ENCODE data around the gene ODF2. TPM values are rescaled to one million over a fixed set of nuclear protein-coding genes. Genes with fewer than 3 reads are reported as not detected.

The ODF2 gene
- polyA plus RNA-seq, 1 donor (not counting 4 experiments of a cell fraction or from before 2014, with no cell fraction given): 14.0 TPM

DNA sequence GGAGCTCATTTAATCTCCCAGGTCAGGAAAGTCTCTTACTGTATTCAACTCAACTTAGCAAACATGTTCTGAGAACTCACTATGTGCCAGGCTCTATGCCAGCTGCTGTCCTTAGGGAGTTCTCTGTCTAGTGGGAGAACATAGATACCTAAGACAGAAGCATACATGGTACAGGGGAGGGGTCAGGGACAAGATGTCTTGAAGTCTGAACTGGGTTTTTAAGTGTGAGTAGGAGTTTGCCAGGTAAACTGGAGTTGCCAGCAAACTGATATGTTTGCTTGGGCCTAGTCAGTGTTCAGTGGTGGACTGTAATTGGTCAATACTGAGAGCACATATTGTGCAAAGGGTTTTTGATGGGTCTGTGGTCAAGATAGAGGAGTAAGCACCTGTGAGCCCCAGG lies 30.4 kb downstream of the ODF2 start:
- no peak overlapping the region for H3K27ac ChIP-seq (ENCODE audit: control insufficient read depth, insufficient read depth, low read length)
- H3K79me2 ChIP-seq (ENCODE audit: control insufficient read depth, insufficient read depth, low read length): no peaks in the 10 kb centered on the region
- FAIRE-seq (no peak), DNase-seq (ENCODE audit: low read depth, low spot score) (no peak)
- no peak overlapping the region for H3K9ac ChIP-seq (ENCODE audit: control insufficient read depth, extremely low read depth, insufficient read depth, low read length)
- no peaks in the 10 kb centered on the region for H4K20me1 ChIP-seq (ENCODE audit: control insufficient read depth, extremely low read depth, insufficient read depth, low read length)
- H3K4me1 ChIP-seq (ENCODE audit: control insufficient read depth, extremely low read depth, insufficient read depth, low read length): no peaks in the 10 kb centered on the region
- H3K36me3 ChIP-seq (ENCODE audit: control insufficient read depth in 2 of 2, extremely low read depth in 1 of 2, insufficient read depth in 2 of 2, low read length in 2 of 2): peaks cover 20 to 26% of the 10 kb centered on the region in 2 experiments
- H3K4me3 ChIP-seq (ENCODE audit: control insufficient read depth in 2 of 3, extremely low read depth in 1 of 3, insufficient read depth in 2 of 3, low read depth in 1 of 3, low read length in 3 of 3): no peak overlapping the region
- dilution Hi-C loops (cut with MboI; ENCODE audit: extremely low pct_ligation_motif_present, low sequenced_read_pairs): no loop called here
- H3K9me3 ChIP-seq (ENCODE audit: control insufficient read depth, low read depth, low read length): no peaks in the 10 kb centered on the region
- H3K9me1 ChIP-seq (ENCODE audit: control insufficient read depth, extremely low read depth, insufficient read depth, low read length): no peaks in the 10 kb centered on the region
- H2AFZ ChIP-seq (ENCODE audit: control insufficient read depth, low read length): no peak overlapping the region
- H3K4me2 ChIP-seq (ENCODE audit: control insufficient read depth, extremely low read depth, insufficient read depth, low read depth, low read length): no peak overlapping the region
- no peaks in the 10 kb centered on the region for H3K27me3 ChIP-seq (ENCODE audit: control insufficient read depth, extremely low read depth, insufficient read depth, low read length)
- TF ChIP-seq EZH2 (IDR thresholded peaks at IDR 0.05; ENCODE audit: low read length): no peak
- TF ChIP-seq, protein P1, sequence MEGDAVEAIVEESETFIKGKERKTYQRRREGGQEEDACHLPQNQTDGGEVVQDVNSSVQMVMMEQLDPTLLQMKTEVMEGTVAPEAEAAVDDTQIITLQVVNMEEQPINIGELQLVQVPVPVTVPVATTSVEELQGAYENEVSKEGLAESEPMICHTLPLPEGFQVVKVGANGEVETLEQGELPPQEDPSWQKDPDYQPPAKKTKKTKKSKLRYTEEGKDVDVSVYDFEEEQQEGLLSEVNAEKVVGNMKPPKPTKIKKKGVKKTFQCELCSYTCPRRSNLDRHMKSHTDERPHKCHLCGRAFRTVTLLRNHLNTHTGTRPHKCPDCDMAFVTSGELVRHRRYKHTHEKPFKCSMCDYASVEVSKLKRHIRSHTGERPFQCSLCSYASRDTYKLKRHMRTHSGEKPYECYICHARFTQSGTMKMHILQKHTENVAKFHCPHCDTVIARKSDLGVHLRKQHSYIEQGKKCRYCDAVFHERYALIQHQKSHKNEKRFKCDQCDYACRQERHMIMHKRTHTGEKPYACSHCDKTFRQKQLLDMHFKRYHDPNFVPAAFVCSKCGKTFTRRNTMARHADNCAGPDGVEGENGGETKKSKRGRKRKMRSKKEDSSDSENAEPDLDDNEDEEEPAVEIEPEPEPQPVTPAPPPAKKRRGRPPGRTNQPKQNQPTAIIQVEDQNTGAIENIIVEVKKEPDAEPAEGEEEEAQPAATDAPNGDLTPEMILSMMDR (optimal IDR thresholded peaks at IDR 0.05 in 1 of 3, IDR thresholded peaks at IDR 0.05 in 1 of 3, conservative IDR thresholded peaks at IDR 0.05 in 1 of 3; ENCODE audit: extremely low read depth in 1 of 3, insufficient read depth in 2 of 3, low read length in 3 of 3): no peak

DNA sequence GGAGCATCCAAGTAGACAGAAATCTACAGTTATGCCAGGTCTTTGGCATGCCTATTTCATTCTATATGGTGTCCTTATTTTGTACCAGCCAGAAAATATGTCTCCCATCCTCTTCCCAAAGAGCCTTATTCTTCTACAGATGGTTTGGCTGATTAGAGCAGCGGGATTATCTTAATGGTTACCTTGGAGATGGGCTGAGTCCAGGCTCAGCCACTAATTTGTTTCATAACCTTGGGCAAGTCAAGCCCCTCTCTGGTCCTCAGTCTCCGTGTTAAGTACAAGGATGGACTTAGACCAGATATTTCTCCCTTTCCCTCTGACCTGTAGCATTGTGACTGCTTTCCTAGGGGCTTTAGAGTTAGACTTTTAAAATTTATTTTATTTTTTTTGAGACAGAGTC lies 37.6 kb downstream of the ODF2 start:
- Histone ChIP-seq H3K4me2 (ENCODE audit: control insufficient read depth, extremely low read depth, insufficient read depth, low read depth, low read length) (no peak overlapping the region), H3K9me3 (ENCODE audit: control insufficient read depth, low read depth, low read length) (no peaks in the 10 kb centered on the region), H3K4me3 (ENCODE audit: control insufficient read depth in 2 of 3, extremely low read depth in 1 of 3, insufficient read depth in 2 of 3, low read depth in 1 of 3, low read length in 3 of 3) (no peak overlapping the region), H3K79me2 (ENCODE audit: control insufficient read depth, insufficient read depth, low read length) (no peaks in the 10 kb centered on the region), H4K20me1 (ENCODE audit: control insufficient read depth, extremely low read depth, insufficient read depth, low read length) (no peaks in the 10 kb centered on the region), H3K9ac (ENCODE audit: control insufficient read depth, extremely low read depth, insufficient read depth, low read length) (no peak overlapping the region), H2AFZ (ENCODE audit: control insufficient read depth, low read length) (no peak overlapping the region), H3K9me1 (ENCODE audit: control insufficient read depth, extremely low read depth, insufficient read depth, low read length) (no peaks in the 10 kb centered on the region), H3K27ac (ENCODE audit: control insufficient read depth, insufficient read depth, low read length) (no peak overlapping the region), H3K36me3 (ENCODE audit: control insufficient read depth in 2 of 2, extremely low read depth in 1 of 2, insufficient read depth in 2 of 2, low read length in 2 of 2) (peaks cover 16 to 47% of the 10 kb centered on the region in 2 experiments), H3K4me1 (ENCODE audit: control insufficient read depth, extremely low read depth, insufficient read depth, low read length) (peaks cover 20% of the 10 kb centered on the region), H3K27me3 (ENCODE audit: control insufficient read depth, extremely low read depth, insufficient read depth, low read length) (no peaks in the 10 kb centered on the region)
- FAIRE-seq (no peak), DNase-seq (ENCODE audit: low read depth, low spot score) (no peak)
- dilution Hi-C loops (cut with MboI; ENCODE audit: extremely low pct_ligation_motif_present, low sequenced_read_pairs): no loop called here
- TF ChIP-seq EZH2 (IDR thresholded peaks at IDR 0.05; ENCODE audit: low read length): no peak
- TF ChIP-seq, protein P1 (optimal IDR thresholded peaks at IDR 0.05 in 1 of 3, IDR thresholded peaks at IDR 0.05 in 1 of 3, conservative IDR thresholded peaks at IDR 0.05 in 1 of 3; ENCODE audit: extremely low read depth in 1 of 3, insufficient read depth in 2 of 3, low read length in 3 of 3): no peak

Measured in keratinocyte (primary cell).